Endodermal cell (in vitro differentiated cells): ENCODE measurements around the gene A4GALT. TPM values are rescaled to one million over a fixed set of nuclear protein-coding genes. Genes with fewer than 3 reads are reported as not detected.

ENCODE experiments used
- DNase-seq: peaks from one replicate; pipeline ENCODE4 v3.0.0-alpha.2; 2017
- H3K27ac ChIP-seq: 2 replicates; pipeline ENCODE4 v1.5.1; 2013; ENCODE audit warnings: mild to moderate bottlenecking, low read depth, low read length, moderate library complexity
- H3K27me3 ChIP-seq: 2 replicates; pipeline ENCODE4 v1.6.1; 2013; ENCODE audit warnings: mild to moderate bottlenecking, low read length, moderate library complexity; ENCODE audit not compliant: insufficient read depth, control insufficient read depth, poor library complexity, severe bottlenecking
- H3K36me3 ChIP-seq: 2 replicates; pipeline ENCODE4 v1.7.0; 2013; ENCODE audit warnings: mild to moderate bottlenecking, low read length, moderate library complexity; ENCODE audit not compliant: control insufficient read depth, insufficient read depth
- H3K4me1 ChIP-seq: one replicate; pipeline ENCODE4 v1.7.0; 2013; ENCODE audit warnings: low read length; ENCODE audit not compliant: control insufficient read depth, insufficient read depth
- H3K4me3 ChIP-seq: 2 replicates; pipeline ENCODE4 v1.5.1; 2013; ENCODE audit warnings: mild to moderate bottlenecking, low read length, moderate library complexity
- H3K9ac ChIP-seq: 2 replicates; pipeline ENCODE4 v1.6.1; 2013; ENCODE audit warnings: mild to moderate bottlenecking, low read length, moderate library complexity; ENCODE audit not compliant: poor library complexity, severe bottlenecking; ENCODE audit errors: extremely low read depth
- H3K9me3 ChIP-seq: 2 replicates; pipeline ENCODE4 v1.6.1; 2013; ENCODE audit warnings: mild to moderate bottlenecking, low read length, moderate library complexity; ENCODE audit not compliant: control insufficient read depth
- H3K27ac Mint-ChIP-seq: 2 replicates; pipeline ENCODE4 v1.8.0; 2020; ENCODE audit warnings: mixed read lengths
- H3K27me3 Mint-ChIP-seq: 2 replicates; pipeline ENCODE4 v1.8.0; 2021; ENCODE audit warnings: mild to moderate bottlenecking, mixed read lengths; ENCODE audit not compliant: insufficient read depth
- H3K36me3 Mint-ChIP-seq: 2 replicates; pipeline ENCODE4 v1.8.0; 2020; ENCODE audit warnings: low read depth, mixed read lengths
- H3K4me1 Mint-ChIP-seq: 2 replicates; pipeline ENCODE4 v1.8.0; 2020; ENCODE audit warnings: mixed read lengths
- H3K4me3 Mint-ChIP-seq: 2 replicates; pipeline ENCODE4 v1.8.0; 2020; ENCODE audit warnings: mild to moderate bottlenecking, moderate library complexity, mixed read lengths
- H3K9me3 Mint-ChIP-seq: 2 replicates; pipeline ENCODE4 v1.8.0; 2020; ENCODE audit warnings: mild to moderate bottlenecking, mixed read lengths
- WGBS, 2 experiments: methylation state at CpG; one replicate each; pipeline versions ENCODE4 v1.1.5 to v1.1.7; 2013; ENCODE audit warnings: missing lambda C conversion rate in 2 of 2, mixed read lengths in 1 of 2; ENCODE audit not compliant: insufficient coverage in 1 of 2, insufficient read length in 1 of 2; 5-methylcytosine and 5-hydroxymethylcytosine counted together
- total RNA-seq, 2 donors: library from RNA; stranded (reverse); fragmentation: NEBNext Ultra II Directional in 1 of 2; extraction: Animal tissue kit (Norgen Biotek cat#: 25700) in 1 of 2; gene quantifications; 2 replicates in 1 of 2; 3 replicates in 1 of 2; pipeline ENCODE4 v1.2.1, GENCODE V29; 2021
- TF ChIP-seq, protein P1 (sequence below): fragments of 200-600 bp; sonication (generic); conservative IDR thresholded peaks from 2 replicates; pipeline ENCODE4 v1.5.0; 2021; ENCODE audit warnings: antibody characterized with exemption, mild to moderate bottlenecking

A4GALT gene
- total RNA-seq, 2 donors from 2014 or later = 5.3 to 7.7 TPM

DNA sequence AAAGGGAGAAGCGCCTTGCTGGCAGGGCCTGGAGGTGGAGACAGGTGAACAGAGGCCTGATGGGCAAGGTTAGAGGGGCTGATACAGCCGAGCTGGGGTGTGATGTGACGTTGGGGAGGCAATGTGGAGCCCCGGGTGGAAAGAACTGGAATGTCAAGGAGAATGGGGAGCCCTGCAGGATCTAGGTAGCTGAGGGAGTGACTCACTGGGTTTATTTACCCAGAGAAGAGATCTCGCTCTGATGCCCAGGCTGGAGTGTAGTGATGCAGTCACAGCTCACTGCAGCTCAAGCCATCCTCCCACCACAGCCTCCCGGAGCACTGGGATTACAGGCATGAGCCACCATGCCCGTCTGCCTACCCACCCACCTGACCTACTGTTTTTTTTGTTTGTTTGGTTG, 69.5 kb downstream of the A4GALT start:
- H3K9me3 ChIP-seq = no peaks in the 10 kb centered on the region
- Mint-ChIP-seq H3K4me1 (peaks cover 28% of the 10 kb centered on the region), H3K27me3 (no peaks in the 10 kb centered on the region), H3K9me3 (no peaks in the 10 kb centered on the region), H3K36me3 (no peaks in the 10 kb centered on the region), H3K4me3 (peak overlapping the region; percentile 96), H3K27ac (peak overlapping the region; percentile 13)
- DNase-seq = no peak
- no peaks in the 10 kb centered on the region for H3K27me3 ChIP-seq
- no peak overlapping the region for H3K4me3 ChIP-seq
- H3K9ac ChIP-seq = no peak overlapping the region
- 80 to 86% methylated on average over 4 to 5 of the region's 7 CpGs for WGBS, 2 experiments
- peaks cover 5% of the 10 kb centered on the region for H3K4me1 ChIP-seq
- no peak overlapping the region for H3K27ac ChIP-seq
- no peaks in the 10 kb centered on the region for H3K36me3 ChIP-seq
- TF ChIP-seq, protein P1, sequence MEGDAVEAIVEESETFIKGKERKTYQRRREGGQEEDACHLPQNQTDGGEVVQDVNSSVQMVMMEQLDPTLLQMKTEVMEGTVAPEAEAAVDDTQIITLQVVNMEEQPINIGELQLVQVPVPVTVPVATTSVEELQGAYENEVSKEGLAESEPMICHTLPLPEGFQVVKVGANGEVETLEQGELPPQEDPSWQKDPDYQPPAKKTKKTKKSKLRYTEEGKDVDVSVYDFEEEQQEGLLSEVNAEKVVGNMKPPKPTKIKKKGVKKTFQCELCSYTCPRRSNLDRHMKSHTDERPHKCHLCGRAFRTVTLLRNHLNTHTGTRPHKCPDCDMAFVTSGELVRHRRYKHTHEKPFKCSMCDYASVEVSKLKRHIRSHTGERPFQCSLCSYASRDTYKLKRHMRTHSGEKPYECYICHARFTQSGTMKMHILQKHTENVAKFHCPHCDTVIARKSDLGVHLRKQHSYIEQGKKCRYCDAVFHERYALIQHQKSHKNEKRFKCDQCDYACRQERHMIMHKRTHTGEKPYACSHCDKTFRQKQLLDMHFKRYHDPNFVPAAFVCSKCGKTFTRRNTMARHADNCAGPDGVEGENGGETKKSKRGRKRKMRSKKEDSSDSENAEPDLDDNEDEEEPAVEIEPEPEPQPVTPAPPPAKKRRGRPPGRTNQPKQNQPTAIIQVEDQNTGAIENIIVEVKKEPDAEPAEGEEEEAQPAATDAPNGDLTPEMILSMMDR = no peak

DNA sequence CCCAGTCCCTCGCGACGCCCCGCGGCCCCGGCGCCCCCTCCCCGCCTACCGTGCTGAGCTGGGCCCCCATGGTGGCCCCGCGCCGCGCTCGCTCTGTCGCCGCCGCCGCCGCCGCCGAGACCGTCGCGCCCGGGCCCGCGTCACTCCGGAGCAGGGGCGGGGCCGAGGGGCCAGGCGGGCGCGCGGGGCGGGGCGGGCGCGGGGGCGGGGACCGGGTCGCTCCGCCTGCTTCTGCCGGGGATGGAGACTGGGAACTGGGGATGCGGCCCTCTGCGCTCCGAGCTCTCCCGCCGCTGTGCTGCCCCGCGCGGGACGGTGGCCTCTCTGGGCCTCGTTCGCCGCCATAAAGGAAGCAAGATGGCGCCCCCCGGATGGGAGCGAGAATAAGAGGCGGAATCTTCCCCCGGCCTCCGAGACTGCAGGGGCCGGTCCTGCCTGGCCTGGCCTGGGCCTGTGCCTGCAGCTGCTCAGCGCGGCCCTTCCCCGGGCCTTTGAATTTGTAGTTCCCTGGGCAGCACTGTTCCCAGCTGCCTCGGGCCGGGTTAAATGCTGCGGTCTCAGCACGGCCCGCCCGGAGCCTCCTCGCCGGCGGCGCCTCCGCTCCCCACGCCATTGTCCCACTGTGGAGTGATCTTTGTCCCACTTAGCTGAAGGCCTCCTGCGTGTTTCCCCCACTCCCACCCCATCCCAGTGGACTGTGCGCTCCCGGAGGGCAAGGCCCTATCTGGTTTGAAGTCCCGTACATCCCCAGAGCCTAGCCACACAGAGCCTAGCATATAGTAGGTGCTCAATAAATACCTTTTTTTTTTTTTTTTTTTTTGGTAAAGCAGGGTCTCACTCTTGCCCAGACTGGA, 71.2 kb downstream of the A4GALT start, which contains the start of gene CYB5R3:
Gene CYB5R3 (minus strand): TSS at position 147 of the 854 bp plus-strand sequence. CDS start 77 bp downstream, at position 70.
- H3K9me3 ChIP-seq = no peaks in the 10 kb centered on the region
- H3K4me1 Mint-ChIP-seq = peaks cover 34% of the 10 kb centered on the region
- peaks cover 5% of the 10 kb centered on the region for H3K4me1 ChIP-seq
- peak within 1 kb of the TSS; percentile 77 for H3K27ac ChIP-seq
- DNase-seq = peak; percentile 95
- no peaks in the 10 kb centered on the region for H3K27me3 ChIP-seq
- TF ChIP-seq, protein P1 = no peak
- H3K27me3 Mint-ChIP-seq = no peaks in the 10 kb centered on the region
- no peaks in the 10 kb centered on the region for H3K36me3 ChIP-seq
- H3K4me3 ChIP-seq = peak within 1 kb of the TSS; percentile 96
- 13 to 37% methylated on average over 8 to 78 of the region's 81 CpGs for WGBS, 2 experiments
- H3K9ac ChIP-seq = peak within 1 kb of the TSS; percentile 77
- H3K9me3 Mint-ChIP-seq = no peaks in the 10 kb centered on the region
- peak within 1 kb of the TSS; percentile 98 for H3K27ac Mint-ChIP-seq
- H3K4me3 Mint-ChIP-seq = peak within 1 kb of the TSS; percentile 96
- no peaks in the 10 kb centered on the region for H3K36me3 Mint-ChIP-seq

DNA sequence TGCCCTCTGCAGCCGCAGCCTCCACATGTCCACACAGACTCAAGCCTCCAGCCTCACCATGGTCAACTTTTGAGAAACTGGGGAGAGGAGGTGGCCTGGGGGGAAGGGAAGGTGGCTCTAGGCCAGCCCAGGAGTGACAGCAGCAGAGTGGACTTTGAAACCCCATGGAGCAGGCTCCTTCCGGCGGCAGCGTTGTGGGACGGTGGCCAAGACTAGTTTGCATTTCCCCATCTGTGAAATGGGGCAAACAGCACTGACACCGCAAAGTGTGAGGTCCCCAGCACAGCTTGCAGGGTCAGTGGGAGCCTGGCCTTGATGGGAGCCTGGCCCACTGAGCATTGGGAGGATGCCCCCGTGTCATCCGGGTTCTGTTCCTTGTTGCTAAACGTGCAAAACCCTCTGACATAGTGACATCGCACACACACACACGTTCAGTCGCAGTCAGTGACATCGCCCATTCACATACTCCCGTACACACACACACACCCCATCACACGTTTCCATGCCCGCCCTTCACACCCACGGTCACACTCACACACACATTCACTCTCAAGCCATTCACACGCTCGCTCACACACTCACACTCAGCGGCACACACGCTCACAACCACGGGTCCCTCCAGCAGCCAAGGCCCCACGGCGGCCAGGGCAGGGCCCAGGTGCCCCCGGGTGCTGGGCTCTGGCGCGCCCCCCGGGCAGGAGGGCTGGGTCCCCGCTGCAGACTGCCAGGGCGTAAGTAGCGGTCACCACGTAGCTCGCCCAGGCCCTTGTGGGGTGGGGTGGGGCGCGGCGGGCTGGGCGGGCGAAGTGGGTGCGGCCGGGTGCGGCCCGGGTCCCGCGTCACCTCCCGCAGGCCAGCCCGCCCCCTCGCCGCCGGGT, 72.1 kb downstream of the A4GALT start:
- H3K27me3 Mint-ChIP-seq = no peaks in the 10 kb centered on the region
- no peaks in the 10 kb centered on the region for H3K36me3 Mint-ChIP-seq
- H3K4me1 Mint-ChIP-seq = peaks cover 33% of the 10 kb centered on the region
- H3K4me3 ChIP-seq = peak overlapping the region; percentile 96
- TF ChIP-seq, protein P1 = no peak
- H3K4me3 Mint-ChIP-seq = peak overlapping the region; percentile 96
- H3K27ac ChIP-seq = no peak overlapping the region
- WGBS, 2 experiments = 9 to 29% methylated on average over 7 to 48 of the region's 49 CpGs
- peak overlapping the region; percentile 98 for H3K27ac Mint-ChIP-seq
- H3K9me3 ChIP-seq = no peaks in the 10 kb centered on the region
- no peaks in the 10 kb centered on the region for H3K9me3 Mint-ChIP-seq
- peaks cover 5% of the 10 kb centered on the region for H3K4me1 ChIP-seq
- no peak for DNase-seq
- no peaks in the 10 kb centered on the region for H3K36me3 ChIP-seq
- no peaks in the 10 kb centered on the region for H3K27me3 ChIP-seq
- H3K9ac ChIP-seq = peak overlapping the region; percentile 77
